GM13977 (cell line): ENCODE results near the gene VPS13D.

Source experiments
- DNase-seq: peaks from one replicate; pipeline ENCODE4 v3.0.0; 2012; ENCODE audit warnings: low spot score
- in situ Hi-C: fragments of 300-500 bp; cut with MboI; formaldehyde crosslinking; loops from one replicate; pipeline ENCODE4 v1.12.0; 2022; ENCODE audit warnings: low sequenced_read_pairs, low pct_unique_long_range_greater_than_20kb, mixed read lengths, inconsistent platforms; ENCODE audit not compliant: unreplicated experiment
- TF ChIP-seq, protein P1 (sequence below): IDR thresholded peaks from 2 replicates; pipeline ENCODE4 v1.5.1; 2012; ENCODE audit warnings: mild to moderate bottlenecking, control low read depth; ENCODE audit not compliant: insufficient read depth; ENCODE audit errors: extremely low read depth, missing control alignments

Gene VPS13D

GRCh38 chr1:12246584-12246983 lies 16.8 kb downstream of the VPS13D start:
- in situ Hi-C loops = no loop called here
- no peak for DNase-seq
- TF ChIP-seq, protein P1, sequence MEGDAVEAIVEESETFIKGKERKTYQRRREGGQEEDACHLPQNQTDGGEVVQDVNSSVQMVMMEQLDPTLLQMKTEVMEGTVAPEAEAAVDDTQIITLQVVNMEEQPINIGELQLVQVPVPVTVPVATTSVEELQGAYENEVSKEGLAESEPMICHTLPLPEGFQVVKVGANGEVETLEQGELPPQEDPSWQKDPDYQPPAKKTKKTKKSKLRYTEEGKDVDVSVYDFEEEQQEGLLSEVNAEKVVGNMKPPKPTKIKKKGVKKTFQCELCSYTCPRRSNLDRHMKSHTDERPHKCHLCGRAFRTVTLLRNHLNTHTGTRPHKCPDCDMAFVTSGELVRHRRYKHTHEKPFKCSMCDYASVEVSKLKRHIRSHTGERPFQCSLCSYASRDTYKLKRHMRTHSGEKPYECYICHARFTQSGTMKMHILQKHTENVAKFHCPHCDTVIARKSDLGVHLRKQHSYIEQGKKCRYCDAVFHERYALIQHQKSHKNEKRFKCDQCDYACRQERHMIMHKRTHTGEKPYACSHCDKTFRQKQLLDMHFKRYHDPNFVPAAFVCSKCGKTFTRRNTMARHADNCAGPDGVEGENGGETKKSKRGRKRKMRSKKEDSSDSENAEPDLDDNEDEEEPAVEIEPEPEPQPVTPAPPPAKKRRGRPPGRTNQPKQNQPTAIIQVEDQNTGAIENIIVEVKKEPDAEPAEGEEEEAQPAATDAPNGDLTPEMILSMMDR = no peak

- no peak for DNase-seq
- TF ChIP-seq, protein P1 = no peak
- in situ Hi-C loops = no loop called here
Observed at GRCh38 chr1:12249181-12249580, 19.4 kb downstream of the VPS13D start.

DNA sequence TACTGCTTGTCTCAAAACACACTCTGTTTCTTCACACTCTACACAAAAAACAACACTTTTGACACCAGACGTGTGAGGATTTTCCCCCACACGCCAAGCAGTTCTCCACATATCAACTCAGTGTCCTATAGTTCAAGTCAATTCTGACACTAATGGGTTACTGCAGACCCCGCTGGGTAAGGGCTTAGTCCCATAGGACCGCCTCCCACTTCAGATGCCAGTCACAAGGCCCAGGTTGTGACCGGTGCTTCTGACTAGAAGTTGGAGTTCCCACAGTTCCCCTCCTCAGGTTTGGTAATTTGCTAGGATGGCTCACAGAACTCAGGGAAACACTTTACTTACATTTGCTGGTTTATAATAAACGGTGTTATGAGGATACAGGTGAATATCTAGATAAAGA lies 19.9 kb downstream of the VPS13D start:
- TF ChIP-seq, protein P1 = no peak
- in situ Hi-C loops = no loop called here
- DNase-seq = no peak

DNA sequence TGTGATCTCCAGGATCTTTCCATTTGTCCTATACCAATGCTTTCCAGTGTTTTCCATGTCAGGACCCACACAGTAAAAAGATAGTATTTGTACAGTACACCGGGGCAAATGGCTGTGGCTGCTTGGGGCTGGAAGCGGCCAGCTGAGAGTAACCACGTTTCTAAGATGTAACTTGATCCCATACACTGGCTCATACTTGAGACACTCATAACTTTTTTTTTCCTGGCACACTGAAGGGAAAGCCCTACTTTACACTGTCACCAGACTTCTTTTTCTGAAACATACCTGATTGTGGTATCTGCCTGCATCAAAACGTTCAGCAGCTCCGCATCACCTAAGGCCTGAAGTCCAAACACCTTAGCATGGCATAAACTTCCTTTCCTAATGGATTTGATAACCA lies 21.6 kb downstream of the VPS13D start:
- TF ChIP-seq, protein P1 = no peak
- no peak for DNase-seq
- in situ Hi-C loops = no loop called here

DNA sequence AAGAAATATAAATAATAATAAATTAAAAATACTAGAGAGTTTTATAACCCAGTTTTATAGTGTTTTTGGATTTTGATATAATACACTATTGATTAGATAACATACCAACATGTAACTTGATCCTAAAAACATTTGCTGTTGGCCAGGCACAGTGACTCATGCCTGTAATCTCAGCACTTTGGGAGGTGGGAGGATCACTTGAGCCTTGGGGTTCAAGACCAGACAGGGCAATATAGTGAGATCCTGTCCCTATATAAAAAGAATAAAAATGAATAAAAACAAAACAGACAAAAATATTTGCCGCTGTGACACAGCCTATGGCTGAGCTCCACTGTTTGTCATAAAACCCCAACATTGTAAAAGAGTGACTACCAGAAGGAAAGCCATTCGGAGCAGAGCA lies 26.1 kb downstream of the VPS13D start:
- DNase-seq = no peak
- in situ Hi-C loops = no loop called here
- TF ChIP-seq, protein P1 = no peak

- no peak for DNase-seq
- TF ChIP-seq, protein P1 = no peak
- in situ Hi-C loops = no loop called here
Observed at GRCh38 chr1:12258272-12258671, 28.4 kb downstream of the VPS13D start.

DNA sequence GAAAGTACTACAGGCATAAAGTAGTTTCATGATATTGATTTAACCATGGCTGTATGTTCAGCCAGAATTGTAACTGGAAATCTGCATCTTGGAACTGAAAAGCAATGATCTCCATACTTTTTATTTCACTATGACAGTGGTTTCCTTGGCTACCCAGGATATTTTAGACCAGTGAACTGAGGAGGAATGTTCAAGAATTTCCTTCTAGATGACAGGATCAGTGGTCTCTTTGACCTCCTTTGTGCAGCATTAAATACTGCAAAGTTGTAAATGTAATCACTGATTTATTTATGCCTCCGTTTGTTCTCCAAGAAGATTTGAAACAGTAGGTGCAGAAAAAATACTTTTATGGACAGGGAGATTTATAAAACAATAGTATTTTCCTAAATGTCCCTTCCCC lies 39.5 kb downstream of the VPS13D start:
- DNase-seq = no peak
- TF ChIP-seq, protein P1 = no peak
- in situ Hi-C loops = no loop called here
